ENCODE data around the gene MRPS31. TPM values are rescaled to one million over a fixed set of nuclear protein-coding genes. Genes with fewer than 3 reads are reported as not detected.
A peak's percentile ranks its signal among the peaks of the same experiment; 100 is the strongest.

Gene MRPS31
- total and polyA plus RNA-seq, 2 donors (not counting 3 experiments of a cell fraction or from before 2014, with no cell fraction given): 7.6 to 17.8 TPM

DNA sequence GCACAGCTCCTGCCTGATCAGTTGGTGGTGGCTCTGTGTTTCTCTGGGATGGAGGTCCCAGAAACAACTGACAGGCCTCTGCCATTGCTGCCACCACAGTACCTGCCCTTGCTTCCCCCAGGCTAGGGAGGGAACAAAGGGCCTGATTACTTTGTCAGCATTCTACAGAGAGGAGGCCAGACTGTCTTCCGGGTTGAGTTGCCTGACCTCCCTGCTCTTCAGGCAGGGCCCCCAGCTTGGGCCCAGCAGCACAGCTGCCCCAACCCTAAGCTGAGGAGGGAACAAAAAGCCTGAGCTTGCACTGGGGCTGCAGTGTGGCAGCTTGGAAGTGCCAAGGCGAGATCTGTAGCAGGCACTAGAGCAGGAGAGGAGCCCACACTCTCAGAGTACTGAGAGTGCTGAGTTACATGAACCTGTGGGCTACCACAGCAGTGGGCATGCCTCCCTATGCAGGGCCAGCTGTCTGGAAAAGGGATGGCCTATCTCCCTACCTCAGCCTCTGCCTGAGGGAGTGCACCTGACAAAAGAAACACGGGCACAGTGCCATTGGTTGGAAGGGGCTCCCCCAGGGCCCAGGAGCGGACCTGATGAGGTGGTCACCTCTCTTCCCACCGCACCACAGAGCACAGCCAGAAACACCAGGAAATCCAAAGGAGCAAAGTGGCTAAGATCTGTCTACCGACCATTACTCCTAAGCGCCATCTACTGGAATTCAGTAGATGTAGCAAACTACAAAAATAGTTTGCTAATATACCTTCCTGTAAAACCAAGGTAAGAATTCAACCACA lies 42.9 kb upstream of the MRPS31 start:
- intact Hi-C loops (cut with micrococcal nuclease): loop anchor here (1.0 kb wide), 1 partner anchor 37 kb away; no protein-coding TSS in a partner anchor
- dilution Hi-C loops (cut with MboI; ENCODE audit: extremely low pct_ligation_motif_present, low sequenced_read_pairs): no loop called here
- peaks cover 0 to 3% of the 10 kb centered on the region in 2 experiments for H3K27me3 ChIP-seq (ENCODE audit: control insufficient read depth in 2 of 2, insufficient read depth in 2 of 2, low read length in 2 of 2)
- ChIA-PET CTCF (interaction anchor here (0.8 to 3.3 kb wide), 25 partner anchors 8 to 1202 kb away, joined by 3 to 28 read pairs (median 4); partner anchors contain the start of gene SLC25A15), POLR2A (interaction anchor here (0.6 kb wide), 1 partner anchor 9 kb away, joined by 6 read pairs; no protein-coding TSS in a partner anchor)
- H3K9ac ChIP-seq (replicated peaks; ENCODE audit: extremely low read depth, insufficient read depth, low read length): no peak overlapping the region
- H4K20me1 ChIP-seq (replicated peaks; ENCODE audit: control insufficient read depth, extremely low read depth, insufficient read depth, low read length): no peaks in the 10 kb centered on the region
- DNase-seq (ENCODE audit: low read depth, low spot score): peak; percentile 16
- no peaks in the 10 kb centered on the region for H3K79me2 ChIP-seq (ENCODE audit: control insufficient read depth, insufficient read depth, low read length)
- no peak overlapping the region for H3K4me2 ChIP-seq (ENCODE audit: insufficient read depth, low read length)
- TF ChIP-seq, protein P1, sequence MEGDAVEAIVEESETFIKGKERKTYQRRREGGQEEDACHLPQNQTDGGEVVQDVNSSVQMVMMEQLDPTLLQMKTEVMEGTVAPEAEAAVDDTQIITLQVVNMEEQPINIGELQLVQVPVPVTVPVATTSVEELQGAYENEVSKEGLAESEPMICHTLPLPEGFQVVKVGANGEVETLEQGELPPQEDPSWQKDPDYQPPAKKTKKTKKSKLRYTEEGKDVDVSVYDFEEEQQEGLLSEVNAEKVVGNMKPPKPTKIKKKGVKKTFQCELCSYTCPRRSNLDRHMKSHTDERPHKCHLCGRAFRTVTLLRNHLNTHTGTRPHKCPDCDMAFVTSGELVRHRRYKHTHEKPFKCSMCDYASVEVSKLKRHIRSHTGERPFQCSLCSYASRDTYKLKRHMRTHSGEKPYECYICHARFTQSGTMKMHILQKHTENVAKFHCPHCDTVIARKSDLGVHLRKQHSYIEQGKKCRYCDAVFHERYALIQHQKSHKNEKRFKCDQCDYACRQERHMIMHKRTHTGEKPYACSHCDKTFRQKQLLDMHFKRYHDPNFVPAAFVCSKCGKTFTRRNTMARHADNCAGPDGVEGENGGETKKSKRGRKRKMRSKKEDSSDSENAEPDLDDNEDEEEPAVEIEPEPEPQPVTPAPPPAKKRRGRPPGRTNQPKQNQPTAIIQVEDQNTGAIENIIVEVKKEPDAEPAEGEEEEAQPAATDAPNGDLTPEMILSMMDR (IDR thresholded peaks at IDR 0.05; ENCODE audit: extremely low read depth in 1 of 2, insufficient read depth in 1 of 2, low read depth in 1 of 2, low read length in 2 of 2): peak; percentile 53 to 55
- TF ChIP-seq EZH2 (IDR thresholded peaks at IDR 0.05; ENCODE audit: borderline replicate concordance, low read depth, low read length, severe bottlenecking): no peak
- no peaks in the 10 kb centered on the region for H3K9me1 ChIP-seq (replicated peaks; ENCODE audit: control insufficient read depth, extremely low read depth, insufficient read depth, low read length)
- no peak overlapping the region for H3K27ac ChIP-seq (ENCODE audit: insufficient read depth, low read depth, low read length)
- H3K36me3 ChIP-seq (ENCODE audit: control insufficient read depth in 2 of 2, extremely low read depth in 1 of 2, insufficient read depth in 2 of 2, low read length in 2 of 2): peaks cover 1 to 3% of the 10 kb centered on the region in 2 experiments
- H2AFZ ChIP-seq (ENCODE audit: low read depth, low read length): no peak overlapping the region
- H3K4me3 ChIP-seq (replicated peaks in 1 of 3; ENCODE audit: insufficient read depth in 1 of 3, low read depth in 1 of 3, low read length in 3 of 3): no peak overlapping the region
- peak; percentile 8 for FAIRE-seq
- H3K4me1 ChIP-seq (ENCODE audit: control insufficient read depth, extremely low read depth, insufficient read depth, low read length): no peaks in the 10 kb centered on the region
- H3K9me3 ChIP-seq (replicated peaks; ENCODE audit: control insufficient read depth, insufficient read depth, low read length): no peaks in the 10 kb centered on the region
- BruUV-seq (replicated peaks): no TSS peak

All from endothelial cell of umbilical vein (primary cell).